ENCODE results near the gene CD300LB.

The CD300LB gene

DNA sequence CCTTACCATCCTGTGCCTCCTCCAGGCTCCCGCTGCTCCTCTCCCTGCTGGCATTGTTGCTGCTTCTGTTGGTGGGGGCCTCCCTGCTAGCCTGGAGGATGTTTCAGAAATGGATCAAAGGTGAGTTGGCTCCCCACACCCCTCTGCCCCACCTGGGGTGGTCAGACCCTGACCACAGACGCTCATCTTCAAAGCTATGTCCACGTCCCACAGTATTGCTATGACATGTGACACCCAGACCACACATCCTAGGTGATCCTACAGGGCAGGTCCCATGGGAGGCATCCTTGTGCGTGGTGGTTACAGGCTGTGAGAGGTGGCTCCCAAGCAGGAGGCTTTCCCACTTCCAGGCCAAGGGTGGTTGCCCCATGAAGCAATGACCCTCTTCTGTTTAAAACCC lies 53.9 kb downstream of the CD300LB start:
- DNase-seq (ENCODE audit: low spot score): no peak
- in situ Hi-C loops (cut with MboI; ENCODE audit: low pct_unique_long_range_greater_than_20kb, low sequenced_read_pairs, unreplicated experiment): no loop called here
- TF ChIP-seq CTCF (IDR thresholded peaks at IDR 0.05; ENCODE audit: extremely low read depth, insufficient read depth, missing control alignments): no peak

DNA sequence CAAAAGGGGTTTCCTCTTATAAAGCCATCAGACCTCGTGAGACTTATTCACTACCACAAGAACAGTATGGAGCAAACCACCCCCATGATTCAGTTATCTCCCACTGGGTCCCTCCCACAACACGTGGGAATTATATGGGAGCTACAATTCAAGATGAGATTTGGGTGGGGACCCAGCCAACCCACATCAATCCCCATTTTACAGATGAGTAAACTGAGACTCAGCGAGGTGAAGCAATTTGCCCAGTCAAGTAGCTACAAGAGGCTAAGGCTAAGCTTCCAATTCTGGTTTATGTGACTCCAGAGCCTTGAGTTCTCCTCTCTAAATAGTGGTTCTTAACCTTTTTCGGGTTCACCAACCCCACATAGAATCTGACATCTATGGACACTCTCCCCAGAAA lies 56.1 kb downstream of the CD300LB start:
- TF ChIP-seq CTCF (IDR thresholded peaks at IDR 0.05; ENCODE audit: extremely low read depth, insufficient read depth, missing control alignments): no peak
- no peak for DNase-seq (ENCODE audit: low spot score)
- in situ Hi-C loops (cut with MboI; ENCODE audit: low pct_unique_long_range_greater_than_20kb, low sequenced_read_pairs, unreplicated experiment): no loop called here

DNA sequence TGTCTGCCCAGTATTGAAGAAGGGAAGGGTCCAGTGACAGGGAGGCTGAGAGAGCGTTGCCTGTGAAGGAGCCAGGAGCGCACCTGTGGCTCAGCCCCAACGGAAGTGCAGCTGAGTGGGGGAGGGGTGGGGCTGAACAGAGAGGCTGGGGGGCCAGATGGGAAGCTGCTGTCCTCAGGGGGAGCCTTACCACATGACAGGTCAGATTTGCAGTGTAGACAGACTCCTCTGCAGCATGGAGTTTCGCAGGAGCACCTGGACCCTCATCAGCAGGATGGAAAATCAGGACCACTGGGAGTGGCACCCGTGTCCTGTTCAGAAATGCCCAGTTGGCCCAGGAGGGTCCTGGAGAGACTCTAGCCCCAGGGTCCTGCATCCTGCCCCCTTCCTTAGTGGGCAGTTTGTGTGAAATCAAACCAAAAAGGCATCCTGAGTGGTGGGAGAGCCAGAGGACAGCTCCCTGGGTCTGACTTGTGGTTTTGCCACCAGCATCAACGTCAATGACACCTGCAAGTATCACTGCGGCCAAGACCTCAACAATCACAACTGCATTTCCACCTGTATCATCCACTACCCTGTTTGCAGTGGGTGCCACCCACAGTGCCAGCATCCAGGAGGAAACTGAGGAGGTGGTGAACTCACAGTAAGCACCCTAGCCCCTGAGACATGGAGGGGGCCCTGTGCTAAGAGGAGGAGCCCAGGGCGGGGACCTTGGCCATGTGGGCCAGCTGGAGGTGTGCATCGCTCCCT lies 57.1 kb downstream of the CD300LB start:
- in situ Hi-C loops (cut with MboI; ENCODE audit: low pct_unique_long_range_greater_than_20kb, low sequenced_read_pairs, unreplicated experiment): no loop called here
- no peak for DNase-seq (ENCODE audit: low spot score)
- no peak for TF ChIP-seq CTCF (IDR thresholded peaks at IDR 0.05; ENCODE audit: extremely low read depth, insufficient read depth, missing control alignments)

- no peak for TF ChIP-seq CTCF (IDR thresholded peaks at IDR 0.05; ENCODE audit: extremely low read depth, insufficient read depth, missing control alignments)
- DNase-seq (ENCODE audit: low spot score): no peak
- in situ Hi-C loops (cut with MboI; ENCODE audit: low pct_unique_long_range_greater_than_20kb, low sequenced_read_pairs, unreplicated experiment): no loop called here
These were observed 58.0 kb downstream of the CD300LB start for GRCh38 chr17:74473294-74473693.

DNA sequence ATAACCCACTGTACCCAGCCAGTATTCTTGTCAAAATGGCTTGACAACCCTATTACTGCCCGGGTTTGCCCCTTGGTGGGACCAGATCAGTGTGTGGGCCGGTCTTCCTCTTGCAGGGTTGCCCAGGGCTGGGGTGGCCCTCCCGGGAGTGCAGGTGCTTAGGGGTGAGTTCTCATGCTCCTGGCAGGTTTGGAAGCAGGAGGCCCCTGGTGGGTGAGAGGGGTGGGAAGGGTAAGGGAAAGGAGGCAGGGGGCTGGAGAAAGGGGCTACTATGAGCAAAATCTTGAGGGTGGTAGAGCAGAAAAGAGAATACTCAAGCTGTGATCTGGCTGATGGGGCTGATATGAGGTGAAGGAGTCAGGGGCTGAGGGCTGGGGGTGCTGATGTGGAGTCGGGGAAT lies 58.4 kb downstream of the CD300LB start:
- in situ Hi-C loops (cut with MboI; ENCODE audit: low pct_unique_long_range_greater_than_20kb, low sequenced_read_pairs, unreplicated experiment): no loop called here
- no peak for TF ChIP-seq CTCF (IDR thresholded peaks at IDR 0.05; ENCODE audit: extremely low read depth, insufficient read depth, missing control alignments)
- no peak for DNase-seq (ENCODE audit: low spot score)

GRCh38 chr17:74471341-74471740 lies 59.9 kb downstream of the CD300LB start:
- DNase-seq (ENCODE audit: low spot score): no peak
- in situ Hi-C loops (cut with MboI; ENCODE audit: low pct_unique_long_range_greater_than_20kb, low sequenced_read_pairs, unreplicated experiment): no loop called here
- TF ChIP-seq CTCF (IDR thresholded peaks at IDR 0.05; ENCODE audit: extremely low read depth, insufficient read depth, missing control alignments): no peak
